ENCODE data around the gene CDK13.

The CDK13 gene

GRCh38 chr7:40008223-40008815, 58.3 kb downstream of the CDK13 start:
- DNase-seq (ENCODE audit: low read depth in 4 of 4, low spot score in 1 of 4) = no peak

GRCh38 chr7:40009301-40009700, 59.2 kb downstream of the CDK13 start:
- DNase-seq (ENCODE audit: low read depth in 4 of 4, low spot score in 1 of 4) = no peak

- DNase-seq (ENCODE audit: low read depth in 4 of 4, low spot score in 1 of 4) = no peak
Measured at GRCh38 chr7:40014376-40014775, 64.3 kb downstream of the CDK13 start.

- DNase-seq (ENCODE audit: low read depth in 4 of 4, low spot score in 1 of 4) = no peak
Measured at GRCh38 chr7:40015790-40016296, 65.8 kb downstream of the CDK13 start.

GRCh38 chr7:40019558-40019957, 69.5 kb downstream of the CDK13 start:
- no peak for DNase-seq (ENCODE audit: low read depth in 4 of 4, low spot score in 1 of 4)

- DNase-seq (ENCODE audit: low read depth in 4 of 4, low spot score in 1 of 4) = no peak
Measured at GRCh38 chr7:40024048-40024447, 74.0 kb downstream of the CDK13 start.

GRCh38 chr7:40024841-40025240, 74.8 kb downstream of the CDK13 start:
- DNase-seq (ENCODE audit: low read depth in 4 of 4, low spot score in 1 of 4) = no peak

- DNase-seq (ENCODE audit: low read depth in 4 of 4, low spot score in 1 of 4) = no peak
Measured at GRCh38 chr7:40027545-40027944, 77.5 kb downstream of the CDK13 start.

GRCh38 chr7:40033826-40034225, 83.8 kb downstream of the CDK13 start:
- DNase-seq (ENCODE audit: low read depth in 4 of 4, low spot score in 1 of 4) = no peak

GRCh38 chr7:40041456-40041855, 91.4 kb downstream of the CDK13 start:
- DNase-seq (ENCODE audit: low read depth in 4 of 4, low spot score in 1 of 4) = no peak

GRCh38 chr7:40043164-40043563, 93.1 kb downstream of the CDK13 start:
- DNase-seq (ENCODE audit: low read depth in 4 of 4, low spot score in 1 of 4) = no peak

GRCh38 chr7:40047661-40048060, 97.6 kb downstream of the CDK13 start:
- DNase-seq (ENCODE audit: low read depth in 4 of 4, low spot score in 1 of 4) = no peak

- no peak for DNase-seq (ENCODE audit: low read depth in 4 of 4, low spot score in 1 of 4)
Measured at GRCh38 chr7:40057292-40057691, 107.2 kb downstream of the CDK13 start.

GRCh38 chr7:40058026-40058425, 108.0 kb downstream of the CDK13 start:
- no peak for DNase-seq (ENCODE audit: low read depth in 4 of 4, low spot score in 1 of 4)

- no peak for DNase-seq (ENCODE audit: low read depth in 4 of 4, low spot score in 1 of 4)
Measured at GRCh38 chr7:40058636-40059035, 108.6 kb downstream of the CDK13 start.

- no peak for DNase-seq (ENCODE audit: low read depth in 4 of 4, low spot score in 1 of 4)
Measured at GRCh38 chr7:40059057-40059456, 109.0 kb downstream of the CDK13 start.

- DNase-seq (ENCODE audit: low read depth in 4 of 4, low spot score in 1 of 4) = no peak
Measured at GRCh38 chr7:40072268-40072667, 122.2 kb downstream of the CDK13 start.

- no peak for DNase-seq (ENCODE audit: low read depth in 4 of 4, low spot score in 1 of 4)
Measured at GRCh38 chr7:40073239-40073638, 123.2 kb downstream of the CDK13 start.

- DNase-seq (ENCODE audit: low read depth in 4 of 4, low spot score in 1 of 4) = no peak
Measured at GRCh38 chr7:40077849-40078248, 127.8 kb downstream of the CDK13 start.

- DNase-seq (ENCODE audit: low read depth in 4 of 4, low spot score in 1 of 4) = no peak
Measured at GRCh38 chr7:40092182-40092581, 142.1 kb downstream of the CDK13 start.

GRCh38 chr7:40093631-40094350, 143.7 kb downstream of the CDK13 start:
- no peak for DNase-seq (ENCODE audit: low read depth in 4 of 4, low spot score in 1 of 4)

GRCh38 chr7:40095230-40095629, 145.2 kb downstream of the CDK13 start:
- no peak for DNase-seq (ENCODE audit: low read depth in 4 of 4, low spot score in 1 of 4)

Data from stimulated activated CD4-positive, alpha-beta T cell treated with anti-CD3 and anti-CD28 coated beads, Interleukin-1b, Interleukin-23, amount 100 ng/mL, for 24 hours (primary cell).